NB4 (cell line): ENCODE data around the gene EXOSC7.

Experiments
- CTCF ChIP-seq: IDR thresholded peaks from one replicate; pipeline ENCODE4 v1.5.1; 2012; ENCODE audit warnings: low read depth, low read length
- MAX ChIP-seq: IDR thresholded peaks from 2 replicates; pipeline ENCODE4 v1.6.1; 2011; ENCODE audit warnings: low read depth, low read length
- MYC ChIP-seq: IDR thresholded peaks from 2 replicates; pipeline ENCODE4 v1.6.1; 2011; ENCODE audit warnings: low read depth, low read length
- POLR2A ChIP-seq: IDR thresholded peaks from 2 replicates; pipeline ENCODE4 v1.6.1; 2011; ENCODE audit warnings: mild to moderate bottlenecking; ENCODE audit not compliant: insufficient read length; ENCODE audit errors: extremely low read depth

- TF ChIP-seq CTCF, result no peak
- no peak for TF ChIP-seq POLR2A
- TF ChIP-seq MAX, result no peak
- TF ChIP-seq MYC, result no peak
These were observed 20.5 kb downstream of the EXOSC7 start for GRCh38 chr3:44996556-44996969.
